ENCODE data around the gene IL5RA. TPM values are rescaled to one million over a fixed set of nuclear protein-coding genes. Genes with fewer than 3 reads are reported as not detected.

IL5RA gene
- total and polyA plus RNA-seq, 10 of the 15 experiments (the other 5 are each of a cell fraction or from before 2014, with no cell fraction given), result 0.04 to 0.53 (median 0.14) TPM; not detected in 6

DNA sequence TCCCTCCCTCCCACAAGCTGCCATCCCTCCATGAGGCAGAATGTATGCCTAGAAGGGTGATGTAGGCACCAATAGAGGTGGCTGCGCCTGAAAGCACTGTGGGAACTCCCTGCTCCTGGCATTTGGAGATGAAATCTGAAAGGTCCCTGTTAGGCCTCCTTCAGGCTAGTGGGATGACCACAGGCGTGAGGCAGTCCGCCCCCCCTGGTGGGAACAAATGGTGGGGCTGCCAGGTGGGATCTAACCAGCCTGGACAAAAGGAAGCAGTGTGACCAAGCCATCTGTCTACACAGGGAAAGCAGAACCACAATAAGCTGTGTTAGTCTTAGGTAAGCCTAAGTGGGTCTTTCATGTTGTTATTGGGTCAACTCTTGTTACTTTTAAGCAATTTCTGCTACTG, 25.3 kb downstream of the IL5RA start (continued):
- TF ChIP-seq, protein P1, sequence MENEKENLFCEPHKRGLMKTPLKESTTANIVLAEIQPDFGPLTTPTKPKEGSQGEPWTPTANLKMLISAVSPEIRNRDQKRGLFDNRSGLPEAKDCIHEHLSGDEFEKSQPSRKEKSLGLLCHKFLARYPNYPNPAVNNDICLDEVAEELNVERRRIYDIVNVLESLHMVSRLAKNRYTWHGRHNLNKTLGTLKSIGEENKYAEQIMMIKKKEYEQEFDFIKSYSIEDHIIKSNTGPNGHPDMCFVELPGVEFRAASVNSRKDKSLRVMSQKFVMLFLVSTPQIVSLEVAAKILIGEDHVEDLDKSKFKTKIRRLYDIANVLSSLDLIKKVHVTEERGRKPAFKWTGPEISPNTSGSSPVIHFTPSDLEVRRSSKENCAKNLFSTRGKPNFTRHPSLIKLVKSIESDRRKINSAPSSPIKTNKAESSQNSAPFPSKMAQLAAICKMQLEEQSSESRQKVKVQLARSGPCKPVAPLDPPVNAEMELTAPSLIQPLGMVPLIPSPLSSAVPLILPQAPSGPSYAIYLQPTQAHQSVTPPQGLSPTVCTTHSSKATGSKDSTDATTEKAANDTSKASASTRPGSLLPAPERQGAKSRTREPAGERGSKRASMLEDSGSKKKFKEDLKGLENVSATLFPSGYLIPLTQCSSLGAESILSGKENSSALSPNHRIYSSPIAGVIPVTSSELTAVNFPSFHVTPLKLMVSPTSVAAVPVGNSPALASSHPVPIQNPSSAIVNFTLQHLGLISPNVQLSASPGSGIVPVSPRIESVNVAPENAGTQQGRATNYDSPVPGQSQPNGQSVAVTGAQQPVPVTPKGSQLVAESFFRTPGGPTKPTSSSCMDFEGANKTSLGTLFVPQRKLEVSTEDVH (IDR thresholded peaks at IDR 0.05; ENCODE audit: low read depth, partially characterized antibody), result no peak
- TF ChIP-seq NRF1 (conservative IDR thresholded peaks at IDR 0.05; ENCODE audit: low read depth, low read length) (no peak), ZZZ3 (IDR thresholded peaks at IDR 0.05; ENCODE audit: control insufficient read depth, insufficient read length, low read depth) (no peak)

DNA sequence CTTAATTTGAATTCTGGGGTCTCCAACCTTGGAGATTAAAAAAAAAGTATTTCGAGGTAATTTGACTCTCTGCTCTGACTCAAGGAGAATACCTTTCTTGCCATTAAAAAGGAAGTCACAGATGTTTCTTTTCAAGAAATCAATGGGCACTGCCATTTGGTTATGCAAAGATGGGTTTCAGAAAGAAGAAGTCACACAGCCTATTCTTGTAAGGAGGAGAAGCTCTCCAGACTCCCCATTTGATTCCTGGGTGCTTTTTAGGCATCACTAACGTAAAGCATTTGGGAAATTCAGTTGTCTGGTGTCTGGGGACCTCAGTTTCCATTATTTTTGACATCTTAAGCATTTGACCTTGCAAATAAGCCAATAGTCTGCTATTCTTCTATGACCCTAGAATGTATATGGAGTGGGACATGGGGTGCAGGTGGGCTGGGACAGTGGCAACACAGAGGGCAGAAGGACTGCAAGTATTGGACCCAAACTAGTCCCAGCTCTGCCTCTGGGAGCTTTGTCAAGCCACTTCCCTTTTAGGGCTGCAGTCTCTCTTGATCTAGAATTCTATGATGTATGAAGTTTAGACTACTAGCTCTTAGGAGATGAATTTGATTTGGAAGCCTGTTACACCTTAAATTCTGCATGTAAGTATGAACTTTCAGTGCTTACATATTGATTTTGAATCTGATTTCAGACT, 27.8 kb downstream of the IL5RA start:
- Histone ChIP-seq H3K79me2 (ENCODE audit: control insufficient read depth, insufficient read depth, low read length) (no peaks in the 10 kb centered on the region), H2AFZ (ENCODE audit: control insufficient read depth, low read depth, low read length) (no peak overlapping the region), H3K4me1 (ENCODE audit: control insufficient read depth, insufficient read depth, low read length) (peaks cover 23% of the 10 kb centered on the region), H3K9ac (ENCODE audit: control insufficient read depth, insufficient read depth, low read length) (no peak overlapping the region), H3K4me2 (ENCODE audit: control insufficient read depth, insufficient read depth) (peak overlapping the region; percentile 80), H3K27me3 (replicated peaks in 1 of 2; ENCODE audit: control insufficient read depth in 2 of 2, insufficient read depth in 2 of 2, low read length in 1 of 2) (no peaks in the 10 kb centered on the region), H3K27ac (ENCODE audit: control insufficient read depth, insufficient read depth) (peak overlapping the region; percentile 34), H3K4me3 (no peak overlapping the region), H4K20me1 (ENCODE audit: control insufficient read depth, insufficient read depth) (no peaks in the 10 kb centered on the region), H3K9me3 (replicated peaks; ENCODE audit: control insufficient read depth, insufficient read depth, low read length) (no peaks in the 10 kb centered on the region; the same call in 2 of the 3 replicates), H3K36me3 (ENCODE audit: control insufficient read depth in 2 of 2, insufficient read depth in 2 of 2, low read length in 1 of 2) (no peaks in the 10 kb centered on the region)
- FAIRE-seq, result peak; percentile 65
- ChIA-PET SMC1A (ENCODE audit: uncharacterized antibody, unreplicated experiment) (interaction anchor here (0.6 to 1.7 kb wide), 6 partner anchors 11 to 107 kb away, joined by 3 to 5 read pairs (median 3); partner anchors contain the start of gene IL5RA), CTCF (interaction anchor here (1.0 kb wide), 1 partner anchor 25 kb away, joined by 3 read pairs; no protein-coding TSS in a partner anchor), RAD21 (ENCODE audit: unreplicated experiment) (no interaction called here), POLR2A (no interaction called here)
- TF ChIP-seq, protein P2, sequence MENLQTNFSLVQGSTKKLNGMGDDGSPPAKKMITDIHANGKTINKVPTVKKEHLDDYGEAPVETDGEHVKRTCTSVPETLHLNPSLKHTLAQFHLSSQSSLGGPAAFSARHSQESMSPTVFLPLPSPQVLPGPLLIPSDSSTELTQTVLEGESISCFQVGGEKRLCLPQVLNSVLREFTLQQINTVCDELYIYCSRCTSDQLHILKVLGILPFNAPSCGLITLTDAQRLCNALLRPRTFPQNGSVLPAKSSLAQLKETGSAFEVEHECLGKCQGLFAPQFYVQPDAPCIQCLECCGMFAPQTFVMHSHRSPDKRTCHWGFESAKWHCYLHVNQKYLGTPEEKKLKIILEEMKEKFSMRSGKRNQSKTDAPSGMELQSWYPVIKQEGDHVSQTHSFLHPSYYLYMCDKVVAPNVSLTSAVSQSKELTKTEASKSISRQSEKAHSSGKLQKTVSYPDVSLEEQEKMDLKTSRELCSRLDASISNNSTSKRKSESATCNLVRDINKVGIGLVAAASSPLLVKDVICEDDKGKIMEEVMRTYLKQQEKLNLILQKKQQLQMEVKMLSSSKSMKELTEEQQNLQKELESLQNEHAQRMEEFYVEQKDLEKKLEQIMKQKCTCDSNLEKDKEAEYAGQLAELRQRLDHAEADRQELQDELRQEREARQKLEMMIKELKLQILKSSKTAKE (IDR thresholded peaks at IDR 0.05; ENCODE audit: low read depth, poor library complexity, severe bottlenecking), result no peak
- TF ChIP-seq TCF3 (IDR thresholded peaks at IDR 0.05; ENCODE audit: borderline replicate concordance, insufficient read depth, low read depth, low read length) (peak; percentile 61; the same call in 1 of the 2 replicates), POU2F2 (IDR thresholded peaks at IDR 0.05; ENCODE audit: borderline replicate concordance, low read depth, low read length) (peak; percentile 59; the same call in 1 of the 3 replicates), SPI1 (IDR thresholded peaks at IDR 0.05; ENCODE audit: borderline replicate concordance, insufficient read depth, low read depth, low read length) (peak; percentile 66; the same call in 1 of the 2 replicates)
- in situ Hi-C loops (cut with MboI) (no loop called here), intact Hi-C loops (cut with micrococcal nuclease; ENCODE audit: unreplicated experiment) (no loop called here)
- ATAC-seq, result peak; percentile 87
- no TSS peak for BruUV-seq (replicated peaks)
- 0% methylated on average over 2 of the region's 2 CpGs for WGBS (ENCODE audit: insufficient coverage, insufficient replicate concordance, low lambda C conversion rate, missing lambda C conversion rate)
- peak; percentile 43 for DNase-seq (ENCODE audit: low read depth, low spot score)

Data from GM12878 (cell line).